ENCODE data around the gene D2HGDH. TPM values are rescaled to one million over a fixed set of nuclear protein-coding genes. Genes with fewer than 3 reads are reported as not detected.
"Not testable (repeated sequence)": the region's sequence is repeated elsewhere in the genome, so short reads cannot be mapped to it uniquely, and the experiment has no call there.

The D2HGDH gene
- total and polyA plus RNA-seq, 12 donors: 7.6 to 24.7 (median 19.1) TPM

GRCh38 chr2:241780939-241781569 lies 46.6 kb downstream of the D2HGDH start:
- intact Hi-C loops (cut with DNase I): no loop called here
- ATAC-seq (no peak), DNase-seq (no peak)
- no peaks in the 10 kb centered on the region for H3K4me1 ChIP-seq
- no peak overlapping the region for H3K27ac ChIP-seq
- peaks cover 0 to 18% (median 13%) of the 10 kb centered on the region in 7 donors for H3K27me3 ChIP-seq
- peaks cover 0 to 20% (median 0%) of the 10 kb centered on the region in 11 donors for H3K9me3 ChIP-seq
- no peak overlapping the region for H3K4me3 ChIP-seq
- no peaks in the 10 kb centered on the region for H3K36me3 ChIP-seq
- TF ChIP-seq CTCF (IDR thresholded peaks at IDR 0.05): no peak
- WGBS, 2 donors: 84 to 85% methylated on average over 5 of the region's 5 CpGs

DNA sequence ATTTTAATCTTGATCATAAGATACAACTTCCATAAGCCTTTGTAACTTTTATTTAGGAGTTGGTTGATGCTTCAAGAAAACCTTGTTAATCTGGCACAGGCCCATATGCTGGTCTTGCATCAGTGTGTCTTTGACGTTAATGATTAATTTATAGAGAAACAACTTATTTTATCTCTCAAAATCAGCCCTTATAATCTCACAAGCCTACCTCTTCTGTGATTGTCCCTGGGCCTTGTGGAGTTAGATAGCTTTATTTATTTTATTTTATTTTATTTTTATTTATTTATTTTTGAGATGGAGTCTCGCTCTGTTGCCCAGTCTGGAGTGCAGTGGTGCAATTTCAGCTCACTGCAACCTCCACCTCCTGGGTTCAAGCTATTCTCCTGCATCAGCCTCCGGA lies 47.6 kb downstream of the D2HGDH start:
- ATAC-seq; intact Hi-C loops (cut with DNase I); H3K4me1 ChIP-seq; H3K4me3 ChIP-seq; DNase-seq; H3K36me3 ChIP-seq; H3K27me3 ChIP-seq; H3K27ac ChIP-seq: not testable (repeated sequence)
- 86 to 90% methylated on average over 3 of the region's 3 CpGs for WGBS, 2 donors
- H3K9me3 ChIP-seq: peaks cover 0 to 20% (median 0%) of the 10 kb centered on the region in 11 donors

DNA sequence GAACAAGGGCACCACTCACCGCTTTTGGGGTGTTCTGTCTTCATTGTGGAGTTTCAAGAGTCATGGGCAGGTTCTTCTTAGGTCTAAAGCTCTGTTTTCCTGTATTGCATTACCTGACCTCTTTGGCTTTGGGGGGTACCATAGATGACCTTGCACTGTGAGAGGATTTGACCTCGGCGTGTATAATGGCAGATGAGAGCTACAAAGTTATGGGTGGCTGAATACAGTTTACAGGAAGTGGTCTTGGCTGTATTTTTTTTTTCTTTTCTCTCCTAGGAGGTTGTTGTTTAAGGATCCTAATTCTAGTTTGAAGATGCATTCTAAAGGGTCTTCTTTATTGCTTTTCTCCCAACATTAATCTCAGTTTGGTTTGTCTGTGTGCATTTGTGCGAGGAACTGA lies 53.7 kb downstream of the D2HGDH start:
- DNase-seq (no peak), ATAC-seq (no peak)
- 81 to 89% methylated on average over 4 of the region's 4 CpGs for WGBS, 2 donors
- Histone ChIP-seq H3K36me3 (no peaks in the 10 kb centered on the region), H3K9me3 (no peaks in the 10 kb centered on the region), H3K4me1 (peaks cover 0 to 9% (median 0%) of the 10 kb centered on the region in 9 donors), H3K27ac (no peak overlapping the region), H3K27me3 (no peaks in the 10 kb centered on the region), H3K4me3 (no peak overlapping the region)
- intact Hi-C loops (cut with DNase I): no loop called here
- no peak for TF ChIP-seq CTCF (IDR thresholded peaks at IDR 0.05)

DNA sequence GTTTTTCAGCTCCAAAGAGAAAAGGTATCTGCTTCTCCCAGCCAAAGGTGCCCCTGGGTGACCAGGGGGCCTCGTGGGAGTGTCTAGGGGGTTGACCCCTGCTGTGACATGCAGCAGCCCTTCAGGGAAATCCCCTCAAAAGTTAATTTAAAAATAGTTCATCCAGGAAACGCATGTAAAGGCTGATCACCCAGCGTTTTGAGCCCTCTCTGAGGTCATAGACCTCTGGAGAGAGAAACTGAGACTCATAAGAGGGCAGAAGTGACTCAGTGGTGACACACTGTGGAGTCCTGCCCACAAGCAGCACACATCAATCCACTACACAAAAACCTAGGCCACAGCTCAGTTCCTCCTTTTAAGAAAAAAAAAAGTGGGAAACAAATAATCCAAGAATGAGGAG lies 54.1 kb downstream of the D2HGDH start:
- ATAC-seq (no peak), DNase-seq (no peak)
- 35 to 37% methylated on average over 3 of the region's 3 CpGs for WGBS, 2 donors
- Histone ChIP-seq H3K36me3 (no peaks in the 10 kb centered on the region), H3K4me1 (peaks cover 0 to 9% (median 0%) of the 10 kb centered on the region in 9 donors), H3K27ac (no peak overlapping the region), H3K4me3 (no peak overlapping the region), H3K27me3 (no peaks in the 10 kb centered on the region), H3K9me3 (no peaks in the 10 kb centered on the region)
- no peak for TF ChIP-seq CTCF (IDR thresholded peaks at IDR 0.05)
- intact Hi-C loops (cut with DNase I): no loop called here

DNA sequence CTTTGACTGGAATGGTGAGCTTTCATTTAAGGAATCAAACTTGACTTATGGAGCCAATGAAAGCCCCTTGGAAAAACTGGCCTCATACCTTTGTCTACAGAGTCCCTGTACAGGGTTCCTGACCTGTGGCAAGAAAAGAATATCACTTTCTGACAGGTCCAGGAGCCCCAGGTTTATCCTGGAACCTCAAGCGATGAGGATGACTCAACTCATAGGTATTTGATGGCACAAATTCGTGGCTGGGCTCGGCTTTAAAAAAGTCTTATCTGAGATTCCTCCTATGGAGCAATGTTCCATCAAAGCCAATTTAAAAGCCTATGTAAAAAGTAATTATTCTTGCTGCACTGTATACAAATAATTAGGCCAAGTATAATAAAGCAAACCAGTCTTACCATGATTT lies 57.0 kb downstream of the D2HGDH start:
- H3K27me3 ChIP-seq; H3K9me3 ChIP-seq; DNase-seq; H3K27ac ChIP-seq; H3K36me3 ChIP-seq; H3K4me3 ChIP-seq; intact Hi-C loops (cut with DNase I); H3K4me1 ChIP-seq: not testable (repeated sequence)
- peak in 1 of 8 donors; percentile 39 for ATAC-seq
- 31 to 55% methylated on average over 3 of the region's 3 CpGs for WGBS, 2 donors

Measured in heart right ventricle (tissue), 16 donors.